Activated CD8-positive, alpha-beta memory T cell treated with anti-CD3 and anti-CD28 coated beads, Interleukin-2, amount 10 ng/mL, durations not matched to agents 7 days and 5 days (primary cell): ENCODE measurements around the gene CYLC1. TPM values are rescaled to one million over a fixed set of nuclear protein-coding genes. Genes with fewer than 3 reads are reported as not detected.
A peak's percentile ranks its signal among the peaks of the same experiment; 100 is the strongest.

ENCODE experiments used
- ATAC-seq: fragments of 150-1000 bp; cut with Tn5 transposase; one replicate; pipeline ENCODE4 v1.10.0; 2021; ENCODE audit warnings: moderate library complexity
- CTCF ChIA-PET: fragments of 350-600 bp; sonication (Branson Sonifier 250); formaldehyde crosslinking; loops from one replicate; lab custom pipeline; 2021; ENCODE audit warnings: antibody characterized with exemption; lab: Charles Lee
- DNase-seq: peaks from one replicate; pipeline ENCODE4 v3.0.0-alpha.2; 2020
- H3K27ac Mint-ChIP-seq: one replicate; pipeline ENCODE4 v1.8.0; 2021; ENCODE audit warnings: mild to moderate bottlenecking, mixed read lengths
- H3K27me3 Mint-ChIP-seq: one replicate; pipeline ENCODE4 v1.8.0; 2021; ENCODE audit warnings: mixed read lengths
- H3K36me3 Mint-ChIP-seq: one replicate; pipeline ENCODE4 v1.8.0; 2021; ENCODE audit warnings: mild to moderate bottlenecking, mixed read lengths
- H3K4me1 Mint-ChIP-seq: one replicate; pipeline ENCODE4 v1.8.0; 2021; ENCODE audit warnings: mixed read lengths
- H3K4me3 Mint-ChIP-seq: one replicate; pipeline ENCODE4 v1.8.0; 2021; ENCODE audit warnings: mild to moderate bottlenecking, moderate library complexity, mixed read lengths
- H3K9me3 Mint-ChIP-seq: one replicate; pipeline ENCODE4 v1.8.0; 2022; ENCODE audit warnings: low read depth, mixed read lengths
- total RNA-seq, 2 experiments: library from RNA; stranded (reverse); gene quantifications; one replicate each; pipeline ENCODE4 v1.2.3, GENCODE V29; 2021

Gene CYLC1
- not detected for total RNA-seq

GRCh38 chrX:83860846-83861245 lies at the start of gene CYLC1:
CYLC1 (plus strand) TSS chrX:83861146; CDS start chrX:83861183, 37 bp downstream.
- no peak within 1 kb of the TSS for H3K4me3 Mint-ChIP-seq
- CTCF ChIA-PET, result no interaction called here
- H3K36me3 Mint-ChIP-seq, result no peaks in the 10 kb centered on the region
- ATAC-seq, result no peak
- no peak for DNase-seq
- H3K4me1 Mint-ChIP-seq, result no peaks in the 10 kb centered on the region
- no peaks in the 10 kb centered on the region for H3K27me3 Mint-ChIP-seq
- H3K27ac Mint-ChIP-seq, result no peak within 1 kb of the TSS
- peaks cover 8% of the 10 kb centered on the region for H3K9me3 Mint-ChIP-seq

GRCh38 chrX:83819304-83819703 lies 41.6 kb upstream of the CYLC1 start:
- Mint-ChIP-seq H3K4me3 (no peak overlapping the region), H3K4me1 (no peaks in the 10 kb centered on the region), H3K27me3 (no peaks in the 10 kb centered on the region), H3K9me3 (peaks cover 4% of the 10 kb centered on the region), H3K27ac (no peak overlapping the region), H3K36me3 (no peaks in the 10 kb centered on the region)
- CTCF ChIA-PET, result no interaction called here
- DNase-seq (no peak), ATAC-seq (no peak)

GRCh38 chrX:83829874-83830273 lies 31.1 kb upstream of the CYLC1 start:
- H3K4me1 Mint-ChIP-seq, result no peaks in the 10 kb centered on the region
- CTCF ChIA-PET, result no interaction called here
- no peaks in the 10 kb centered on the region for H3K36me3 Mint-ChIP-seq
- no peak overlapping the region for H3K27ac Mint-ChIP-seq
- no peaks in the 10 kb centered on the region for H3K9me3 Mint-ChIP-seq
- H3K27me3 Mint-ChIP-seq, result no peaks in the 10 kb centered on the region
- no peak overlapping the region for H3K4me3 Mint-ChIP-seq
- DNase-seq (no peak), ATAC-seq (no peak)

GRCh38 chrX:83845397-83845796 lies 15.5 kb upstream of the CYLC1 start:
- Mint-ChIP-seq H3K4me3 (no peak overlapping the region), H3K4me1 (no peaks in the 10 kb centered on the region), H3K27ac (no peak overlapping the region), H3K36me3 (no peaks in the 10 kb centered on the region), H3K27me3 (no peaks in the 10 kb centered on the region), H3K9me3 (no peaks in the 10 kb centered on the region)
- DNase-seq (peak; percentile 34), ATAC-seq (no peak)
- CTCF ChIA-PET, result no interaction called here

DNA sequence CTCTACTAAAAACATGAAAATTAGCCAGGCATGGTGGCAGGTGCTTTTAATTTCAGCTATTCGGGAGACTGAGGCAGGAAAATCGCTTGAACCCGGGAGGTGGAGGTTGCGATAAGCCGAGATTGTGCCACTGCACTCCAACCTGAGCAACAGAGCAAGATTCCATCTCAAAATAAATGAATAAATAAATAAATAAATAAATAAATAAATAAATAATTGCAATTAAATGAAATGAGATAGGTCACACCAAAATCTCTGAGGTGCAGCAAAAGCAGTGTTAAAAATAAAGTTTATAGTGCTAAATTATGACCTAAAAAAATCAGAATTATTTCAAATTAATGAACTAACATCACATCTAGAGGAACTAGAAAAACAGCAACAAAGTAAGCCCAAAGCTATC lies 13.6 kb upstream of the CYLC1 start:
- CTCF ChIA-PET, result no interaction called here

GRCh38 chrX:83888585-83888984 lies 27.6 kb downstream of the CYLC1 start:
- DNase-seq (no peak), ATAC-seq (no peak)
- Mint-ChIP-seq H3K36me3 (no peaks in the 10 kb centered on the region), H3K27ac (no peak overlapping the region), H3K4me3 (no peak overlapping the region), H3K9me3 (no peaks in the 10 kb centered on the region), H3K27me3 (no peaks in the 10 kb centered on the region), H3K4me1 (no peaks in the 10 kb centered on the region)
- CTCF ChIA-PET, result no interaction called here

More for the DNA sequence above, 13.6 kb upstream of the CYLC1 start:
- no peaks in the 10 kb centered on the region for H3K9me3 Mint-ChIP-seq
- no peaks in the 10 kb centered on the region for H3K27me3 Mint-ChIP-seq
- no peaks in the 10 kb centered on the region for H3K4me1 Mint-ChIP-seq
- DNase-seq, result no peak
- no peak for ATAC-seq
- no peak overlapping the region for H3K4me3 Mint-ChIP-seq
- H3K27ac Mint-ChIP-seq, result no peak overlapping the region
- H3K36me3 Mint-ChIP-seq, result no peaks in the 10 kb centered on the region

DNA sequence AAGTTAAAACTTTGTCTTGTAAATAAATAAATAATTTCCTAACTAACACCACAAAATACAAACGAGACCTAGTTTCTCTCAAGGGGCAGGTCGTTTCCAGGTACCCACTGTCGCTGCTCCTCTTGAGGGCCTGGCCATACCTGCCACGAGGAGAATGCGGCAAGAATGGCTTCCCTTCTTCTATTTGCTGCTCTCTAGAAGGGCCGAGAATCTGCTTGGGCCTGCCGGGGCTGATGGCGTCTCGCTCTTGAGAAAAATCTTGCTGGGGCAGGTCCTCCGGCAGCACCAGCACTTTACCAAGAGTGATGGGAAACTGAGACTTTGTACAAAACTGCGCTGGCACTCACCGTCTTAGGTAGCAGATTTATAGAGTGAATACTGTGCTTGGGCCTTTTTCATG lies 31.5 kb downstream of the CYLC1 start:
- H3K4me3 Mint-ChIP-seq, result no peak overlapping the region
- H3K36me3 Mint-ChIP-seq, result no peaks in the 10 kb centered on the region
- no peak for ATAC-seq
- no peaks in the 10 kb centered on the region for H3K9me3 Mint-ChIP-seq
- H3K27me3 Mint-ChIP-seq, result no peaks in the 10 kb centered on the region
- no peak for DNase-seq
- H3K4me1 Mint-ChIP-seq, result no peaks in the 10 kb centered on the region
- CTCF ChIA-PET, result no interaction called here
- no peak overlapping the region for H3K27ac Mint-ChIP-seq

DNA sequence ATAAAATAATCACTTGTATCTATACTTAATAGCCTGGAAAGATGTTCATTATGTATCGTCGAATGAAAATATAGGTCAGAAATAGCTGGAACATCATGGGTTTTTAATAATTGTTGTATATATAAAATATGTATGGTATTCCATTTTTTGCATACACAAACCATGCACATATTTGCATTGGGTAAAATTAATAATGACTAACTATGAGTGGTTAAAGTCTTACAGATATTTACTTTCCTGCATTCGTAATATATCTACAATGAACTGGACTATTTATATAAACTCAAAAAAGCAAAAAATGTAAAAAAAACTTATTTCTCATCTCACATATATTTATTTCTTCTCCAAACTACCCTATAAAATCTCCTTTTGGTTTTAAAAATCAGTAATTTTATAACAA lies 46.0 kb downstream of the CYLC1 start:
- ATAC-seq (no peak), DNase-seq (no peak)
- Mint-ChIP-seq H3K27ac (no peak overlapping the region), H3K27me3 (no peaks in the 10 kb centered on the region), H3K36me3 (no peaks in the 10 kb centered on the region), H3K9me3 (no peaks in the 10 kb centered on the region), H3K4me3 (no peak overlapping the region), H3K4me1 (no peaks in the 10 kb centered on the region)
- CTCF ChIA-PET, result no interaction called here

- ATAC-seq, result no peak
- Mint-ChIP-seq H3K9me3 (no peaks in the 10 kb centered on the region), H3K27ac (no peak overlapping the region), H3K36me3 (no peaks in the 10 kb centered on the region), H3K27me3 (no peaks in the 10 kb centered on the region), H3K4me1 (no peaks in the 10 kb centered on the region), H3K4me3 (no peak overlapping the region)
- CTCF ChIA-PET, result interaction anchor here (0.7 kb wide), 1 partner anchor 27 kb away, joined by 3 read pairs; no protein-coding TSS in a partner anchor
- DNase-seq, result no peak
Observed at GRCh38 chrX:83916525-83916924, 55.6 kb downstream of the CYLC1 start.

- no peak overlapping the region for H3K27ac Mint-ChIP-seq
- CTCF ChIA-PET, result no interaction called here
- no peaks in the 10 kb centered on the region for H3K9me3 Mint-ChIP-seq
- ATAC-seq (no peak), DNase-seq (no peak)
- no peak overlapping the region for H3K4me3 Mint-ChIP-seq
- H3K27me3 Mint-ChIP-seq, result no peaks in the 10 kb centered on the region
- H3K36me3 Mint-ChIP-seq, result no peaks in the 10 kb centered on the region
- H3K4me1 Mint-ChIP-seq, result no peaks in the 10 kb centered on the region
Observed at GRCh38 chrX:83934220-83934619, 73.3 kb downstream of the CYLC1 start.
